ENCODE data around the gene WWC1. TPM values are rescaled to one million over a fixed set of nuclear protein-coding genes. Genes with fewer than 3 reads are reported as not detected.

The WWC1 gene
- total RNA-seq, 2 experiments from 2014 or later, result 1.0 to 1.3 TPM

- ChIA-PET CTCF (no interaction called here), POLR2A (no interaction called here)
- no peaks in the 10 kb centered on the region for H3K27me3 Mint-ChIP-seq
- H3K4me3 Mint-ChIP-seq, result no peak overlapping the region
- DNase-seq, result no peak
- H3K36me3 ChIP-seq (ENCODE audit: insufficient read depth, low read length), result no peaks in the 10 kb centered on the region
- no peak overlapping the region for H3K4me3 ChIP-seq (ENCODE audit: low read length)
- intact Hi-C loops (cut with DNase I, micrococcal nuclease), result no loop called here
- H3K9me3 ChIP-seq (ENCODE audit: control insufficient read depth in 1 of 2, insufficient read depth in 1 of 2, low read length in 2 of 2), result peaks cover 0 to 9% of the 10 kb centered on the region in 2 experiments
- H3K36me3 Mint-ChIP-seq (ENCODE audit: low read depth), result no peaks in the 10 kb centered on the region
- H3K27ac Mint-ChIP-seq, result no peak overlapping the region
- ATAC-seq (ENCODE audit: poor library complexity), result no peak
- H3K4me1 ChIP-seq (ENCODE audit: insufficient read depth, low read length), result no peaks in the 10 kb centered on the region
- H3K9me3 Mint-ChIP-seq, result no peaks in the 10 kb centered on the region
- no peak overlapping the region for H3K27ac ChIP-seq (ENCODE audit: low read depth in 1 of 2, low read length in 2 of 2)
- H3K27me3 ChIP-seq (ENCODE audit: control insufficient read depth in 1 of 2, insufficient read depth in 2 of 2, low read length in 2 of 2), result no peaks in the 10 kb centered on the region
- H3K4me1 Mint-ChIP-seq (ENCODE audit: low read depth), result no peaks in the 10 kb centered on the region
- no peak for TF ChIP-seq CTCF (IDR thresholded peaks at IDR 0.05)
Observed at GRCh38 chr5:168460606-168461005, 169.2 kb downstream of the WWC1 start.

- Mint-ChIP-seq H3K4me1 (ENCODE audit: low read depth) (no peaks in the 10 kb centered on the region), H3K36me3 (ENCODE audit: low read depth) (no peaks in the 10 kb centered on the region), H3K4me3 (no peak overlapping the region), H3K27me3 (no peaks in the 10 kb centered on the region), H3K9me3 (no peaks in the 10 kb centered on the region), H3K27ac (no peak overlapping the region)
- Histone ChIP-seq H3K9me3 (ENCODE audit: control insufficient read depth in 1 of 2, insufficient read depth in 1 of 2, low read length in 2 of 2) (peaks cover 0 to 3% of the 10 kb centered on the region in 2 experiments), H3K4me1 (ENCODE audit: insufficient read depth, low read length) (no peaks in the 10 kb centered on the region), H3K27me3 (ENCODE audit: control insufficient read depth in 1 of 2, insufficient read depth in 2 of 2, low read length in 2 of 2) (no peaks in the 10 kb centered on the region), H3K27ac (ENCODE audit: low read depth in 1 of 2, low read length in 2 of 2) (no peak overlapping the region), H3K4me3 (ENCODE audit: low read length) (no peak overlapping the region), H3K36me3 (ENCODE audit: insufficient read depth, low read length) (no peaks in the 10 kb centered on the region)
- ChIA-PET POLR2A (interaction anchor here (0.6 kb wide), 1 partner anchor 265 kb away, joined by 3 read pairs; no protein-coding TSS in a partner anchor), CTCF (no interaction called here)
- intact Hi-C loops (cut with DNase I, micrococcal nuclease), result no loop called here
- DNase-seq, result no peak
- TF ChIP-seq CTCF (IDR thresholded peaks at IDR 0.05), result no peak
- no peak for ATAC-seq (ENCODE audit: poor library complexity)
Observed at GRCh38 chr5:168463081-168463480, 171.6 kb downstream of the WWC1 start.

GRCh38 chr5:168464214-168464613 lies 172.8 kb downstream of the WWC1 start:
- Mint-ChIP-seq H3K27ac (no peak overlapping the region), H3K4me1 (ENCODE audit: low read depth) (no peaks in the 10 kb centered on the region), H3K36me3 (ENCODE audit: low read depth) (no peaks in the 10 kb centered on the region), H3K27me3 (no peaks in the 10 kb centered on the region), H3K4me3 (no peak overlapping the region), H3K9me3 (no peaks in the 10 kb centered on the region)
- Histone ChIP-seq H3K4me1 (ENCODE audit: insufficient read depth, low read length) (no peaks in the 10 kb centered on the region), H3K27me3 (ENCODE audit: control insufficient read depth in 1 of 2, insufficient read depth in 2 of 2, low read length in 2 of 2) (no peaks in the 10 kb centered on the region), H3K27ac (ENCODE audit: low read depth in 1 of 2, low read length in 2 of 2) (no peak overlapping the region), H3K36me3 (ENCODE audit: insufficient read depth, low read length) (no peaks in the 10 kb centered on the region), H3K4me3 (ENCODE audit: low read length) (no peak overlapping the region), H3K9me3 (ENCODE audit: control insufficient read depth in 1 of 2, insufficient read depth in 1 of 2, low read length in 2 of 2) (no peaks in the 10 kb centered on the region)
- TF ChIP-seq CTCF (IDR thresholded peaks at IDR 0.05), result no peak
- intact Hi-C loops (cut with DNase I, micrococcal nuclease), result no loop called here
- POLR2A ChIA-PET, result no interaction called here
- ATAC-seq (ENCODE audit: poor library complexity) (no peak), DNase-seq (no peak)
- CTCF ChIA-PET, result no interaction called here
